Heart left ventricle (tissue), 16 donors: ENCODE measurements around the gene ACSL6. TPM values are rescaled to one million over a fixed set of nuclear protein-coding genes. Genes with fewer than 3 reads are reported as not detected.

ENCODE experiments used
- ATAC-seq, 4 donors: fragments of 200-7000 bp; cut with Tn5 transposase; one replicate each; pipeline ENCODE4 v1.9.1; 2020 to 2022; ENCODE audit warnings: moderate library complexity in 4 of 4, mild to moderate bottlenecking in 3 of 4, moderate number of reproducible peaks in 1 of 4
- DNase-seq, 5 donors: peaks; one replicate each; pipeline ENCODE4 v3.0.0-alpha.2; 2020
- H3K27ac ChIP-seq, 12 donors: fragments of 200-600 bp; sonication (generic) in 4 of 12; one replicate each; pipeline versions ENCODE4 v1.5.0 to v1.8.0; 2016 to 2022; ENCODE audit warnings: mild to moderate bottlenecking in 2 of 12
- H3K27me3 ChIP-seq, 9 donors: fragments of 200-600 bp; sonication (generic) in 2 of 9; one replicate each; pipeline versions ENCODE4 v1.5.1 to v1.8.0; 2016 to 2022; ENCODE audit warnings: mild to moderate bottlenecking in 3 of 9
- H3K36me3 ChIP-seq, 9 donors: fragments of 200-600 bp; sonication (generic) in 2 of 9; one replicate each; pipeline versions ENCODE4 v1.5.0 to v1.8.0; 2018 to 2022; ENCODE audit warnings: mild to moderate bottlenecking in 2 of 9
- H3K4me1 ChIP-seq, 12 donors: fragments of 200-600 bp; sonication (generic) in 4 of 12; one replicate each; pipeline versions ENCODE4 v1.5.0 to v1.8.0; 2016 to 2022; ENCODE audit warnings: mild to moderate bottlenecking in 3 of 12
- H3K4me3 ChIP-seq, 12 donors: fragments of 200-600 bp; sonication (generic) in 4 of 12; one replicate each; pipeline versions ENCODE4 v1.5.0 to v1.8.0; 2017 to 2022; ENCODE audit warnings: mild to moderate bottlenecking in 9 of 12, moderate library complexity in 4 of 12
- H3K9me3 ChIP-seq, 12 donors: fragments of 200-600 bp; sonication (generic) in 4 of 12; one replicate each; pipeline versions ENCODE4 v1.5.0 to v1.8.0; 2016 to 2022; ENCODE audit warnings: mild to moderate bottlenecking in 1 of 12
- POLR2A ChIP-seq, 2 donors: fragments of 450-650 bp; IDR thresholded peaks; one replicate each; pipeline ENCODE4 v1.6.1; 2017; ENCODE audit warnings: antibody characterized with exemption in 2 of 2, mild to moderate bottlenecking in 2 of 2, moderate library complexity in 2 of 2
- WGBS, 4 donors: extraction: QIAGEN DNeasy Blood & Tissue Kit in 2 of 4; methylation state at CpG; one replicate each; pipeline versions ENCODE4 v1.1.5 to v1.1.7; 2013 to 2018; 5-methylcytosine and 5-hydroxymethylcytosine counted together
- intact Hi-C, 10 donors: fragments of 100-400 bp; cut with DNase I; formaldehyde crosslinking; loops; one replicate each; pipeline versions ENCODE4 v1.11.1 to v1.14.2; 2022
- polyA plus RNA-seq, 2 donors: library from polyadenylated mRNA; stranded (reverse); fragments of 200-250 nt; gene quantifications; one replicate each; pipeline ENCODE4 v1.2.3, GENCODE V29; 2013
- total RNA-seq, 9 donors: library from RNA; depleted of rRNA in 2 of 9; stranded (reverse); fragments of >200 nt in 2 of 9; fragmentation: NEBNext Ultra II Directional in 3 of 9; extraction: Animal tissue kit (Norgen Biotek cat#: 25700) in 3 of 9; gene quantifications; one replicate each; pipeline versions ENCODE4 v1.1.0 to v1.2.4, GENCODE V29; 2016 to 2023
- TF ChIP-seq, protein P1 (sequence below), 12 donors: fragments of 200-600 bp; sonication (generic) in 4 of 12; IDR thresholded peaks; one replicate each; pipeline versions ENCODE4 v1.5.0 to v1.8.0; 2018 to 2022; ENCODE audit warnings: antibody characterized with exemption in 12 of 12, mild to moderate bottlenecking in 5 of 12
- donor health status: ischemic (EF 13 %, LVEDD 7.1; RV severe dilation, severe dysfunction).
- donor health status: healthy with polysubstance abuse.
- donor health status: DM: no; HTN: yes; CAD: no.
- donor health status: DM: no; HTN: no; CAD: no.
- donor health status: ischemic (EF 25% LVEDD 6.9; RV normal size, moderate dysfunction).
- donor health status: ischemic (EF 25% LVEDD 5.7; RV mildly dilated, moderate dysfunction).
- donor health status: healthy.
- donor health status: DM: yes; HTN: yes; CAD: no.
- donor health status: ischemic (EF 35%, LVEDD 5.7; RV mildly dilated, moderate dysfunction).
- donor health status: nonischemic (EF 11% LVEDD 7.7; RV severe dilation, severe dysfunction).
- donor health status: DM: yes; HTN: yes; CAD: no.
- donor health status: PGD.
- donor health status: ischemic (EF 29% LVEDD 5.4; RV normal size, mild dysfunction).
- donor health status: nonischemic (EF 23%, LVEDD 6.1; RV moderate dilation, normal function).

Gene ACSL6
- total and polyA plus RNA-seq, 11 donors: 0.33 to 3.8 (median 2.1) TPM

GRCh38 chr5:131990716-131991115, 20.7 kb downstream of the ACSL6 start:
- intact Hi-C loops: loop anchor here in 2 of 10 donors (5.0 kb wide), 2 partner anchors 168 to 408 kb away; no protein-coding TSS in a partner anchor
- TF ChIP-seq, protein P1, sequence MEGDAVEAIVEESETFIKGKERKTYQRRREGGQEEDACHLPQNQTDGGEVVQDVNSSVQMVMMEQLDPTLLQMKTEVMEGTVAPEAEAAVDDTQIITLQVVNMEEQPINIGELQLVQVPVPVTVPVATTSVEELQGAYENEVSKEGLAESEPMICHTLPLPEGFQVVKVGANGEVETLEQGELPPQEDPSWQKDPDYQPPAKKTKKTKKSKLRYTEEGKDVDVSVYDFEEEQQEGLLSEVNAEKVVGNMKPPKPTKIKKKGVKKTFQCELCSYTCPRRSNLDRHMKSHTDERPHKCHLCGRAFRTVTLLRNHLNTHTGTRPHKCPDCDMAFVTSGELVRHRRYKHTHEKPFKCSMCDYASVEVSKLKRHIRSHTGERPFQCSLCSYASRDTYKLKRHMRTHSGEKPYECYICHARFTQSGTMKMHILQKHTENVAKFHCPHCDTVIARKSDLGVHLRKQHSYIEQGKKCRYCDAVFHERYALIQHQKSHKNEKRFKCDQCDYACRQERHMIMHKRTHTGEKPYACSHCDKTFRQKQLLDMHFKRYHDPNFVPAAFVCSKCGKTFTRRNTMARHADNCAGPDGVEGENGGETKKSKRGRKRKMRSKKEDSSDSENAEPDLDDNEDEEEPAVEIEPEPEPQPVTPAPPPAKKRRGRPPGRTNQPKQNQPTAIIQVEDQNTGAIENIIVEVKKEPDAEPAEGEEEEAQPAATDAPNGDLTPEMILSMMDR (IDR thresholded peaks at IDR 0.05): no peak
- no peak for TF ChIP-seq POLR2A (IDR thresholded peaks at IDR 0.05)
- H3K27me3 ChIP-seq: no peaks in the 10 kb centered on the region
- ATAC-seq: no peak
- 90 to 99% (median 96%) methylated on average over 13 of the region's 13 CpGs for WGBS, 4 donors
- H3K36me3 ChIP-seq: no peaks in the 10 kb centered on the region
- H3K4me1 ChIP-seq: no peaks in the 10 kb centered on the region
- no peaks in the 10 kb centered on the region for H3K9me3 ChIP-seq
- no peak overlapping the region for H3K4me3 ChIP-seq
- no peak for DNase-seq
- no peak overlapping the region for H3K27ac ChIP-seq

GRCh38 chr5:131988601-131989000, 22.9 kb downstream of the ACSL6 start:
- no peak for ATAC-seq
- WGBS, 4 donors: 80 to 96% (median 94%) methylated on average over 2 to 6 of the region's 6 CpGs
- no peak overlapping the region for H3K4me3 ChIP-seq
- H3K27ac ChIP-seq: no peak overlapping the region
- no peaks in the 10 kb centered on the region for H3K27me3 ChIP-seq
- intact Hi-C loops: no loop called here
- no peaks in the 10 kb centered on the region for H3K36me3 ChIP-seq
- TF ChIP-seq, protein P1 (IDR thresholded peaks at IDR 0.05): no peak
- TF ChIP-seq POLR2A (IDR thresholded peaks at IDR 0.05): no peak
- no peak for DNase-seq
- H3K9me3 ChIP-seq: no peaks in the 10 kb centered on the region
- no peaks in the 10 kb centered on the region for H3K4me1 ChIP-seq

DNA sequence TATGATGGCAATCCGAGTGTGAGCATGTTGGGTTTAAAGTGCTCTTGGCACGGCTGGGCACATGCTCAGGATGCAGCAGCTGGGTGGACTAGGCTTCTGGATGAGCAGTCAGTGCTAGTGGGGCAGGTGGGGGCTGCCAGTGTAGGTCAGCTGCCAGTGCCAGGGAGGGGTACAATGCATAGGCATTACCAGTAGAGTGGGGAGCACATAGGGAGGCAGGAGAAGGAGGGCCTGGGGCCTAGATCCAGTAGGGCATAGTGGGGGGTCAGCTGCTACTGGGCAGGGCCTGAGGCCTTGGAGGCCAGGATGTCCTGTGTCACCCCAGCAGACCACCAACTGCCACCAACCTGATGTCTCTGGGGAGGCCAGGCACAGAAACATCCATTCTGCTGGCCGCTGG, 24.2 kb downstream of the ACSL6 start:
- Histone ChIP-seq H3K4me1 (no peaks in the 10 kb centered on the region), H3K36me3 (no peaks in the 10 kb centered on the region), H3K9me3 (no peaks in the 10 kb centered on the region), H3K27ac (no peak overlapping the region), H3K27me3 (no peaks in the 10 kb centered on the region), H3K4me3 (no peak overlapping the region)
- intact Hi-C loops: no loop called here
- ATAC-seq: no peak
- 79 to 87% (median 80%) methylated on average over 3 of the region's 3 CpGs for WGBS, 4 donors
- no peak for DNase-seq
- no peak for TF ChIP-seq POLR2A (IDR thresholded peaks at IDR 0.05)
- TF ChIP-seq, protein P1 (IDR thresholded peaks at IDR 0.05): no peak

GRCh38 chr5:131986161-131986912, 25.1 kb downstream of the ACSL6 start:
- intact Hi-C loops: no loop called here
- TF ChIP-seq, protein P1 (IDR thresholded peaks at IDR 0.05): no peak
- no peak for TF ChIP-seq POLR2A (IDR thresholded peaks at IDR 0.05)
- Histone ChIP-seq H3K27ac (no peak overlapping the region), H3K4me1 (no peaks in the 10 kb centered on the region), H3K9me3 (no peaks in the 10 kb centered on the region), H3K4me3 (no peak overlapping the region), H3K27me3 (no peaks in the 10 kb centered on the region), H3K36me3 (no peaks in the 10 kb centered on the region)
- no peak for ATAC-seq
- WGBS, 4 donors: 86 to 91% (median 90%) methylated on average over 8 of the region's 8 CpGs
- no peak for DNase-seq
